HepG2 (cell line): ENCODE data around the gene ROBO2. TPM values are rescaled to one million over a fixed set of nuclear protein-coding genes. Genes with fewer than 3 reads are reported as not detected.

Experiments
- ATAC-seq: fragments of 200-7000 bp; cut with Tn5 transposase; 3 replicates; pipeline ENCODE4 v1.9.1; 2020; ENCODE audit warnings: mild to moderate bottlenecking, moderate library complexity
- BruUV-seq: library from RNA; stranded (reverse); fragments of 400-500 nt; replicated peaks from 2 replicates; lab custom pipeline; 2021; lab: Mats Ljungman, UMichigan
- CTCF ChIA-PET: fragments of 300-600 bp; formaldehyde crosslinking; extraction: SDS; loops from one replicate; lab custom pipeline; 2021; ENCODE audit warnings: low total read pairs, inconsistent platforms, low intra/inter-chr PET ratio; lab: Yijun Ruan, JAX
- POLR2A ChIA-PET: fragments of 350-600 bp; sonication (Branson Sonifier 250); formaldehyde crosslinking; loops from one replicate; lab custom pipeline; 2020; ENCODE audit warnings: antibody characterized with exemption, inconsistent platforms; lab: Yijun Ruan, JAX
- DNase-seq: peaks from one replicate; pipeline ENCODE4 v3.0.0-alpha.2; 2015; ENCODE audit warnings: low spot score
- FAIRE-seq: peaks from 3 replicates; lab custom pipeline; 2011; peaks lifted over from hg19 to GRCh38; lab: Jason Lieb, UNC
- H2AFZ ChIP-seq: one replicate; pipeline ENCODE4 v1.6.1; 2011; ENCODE audit warnings: low read length, inconsistent platforms
- H3K27ac ChIP-seq: fragments of 300-600 bp; 3 replicates; pipeline ENCODE4 v1.8.0; 2011; ENCODE audit warnings: mixed run types, mild to moderate bottlenecking, mixed read lengths, low read length, inconsistent platforms; ENCODE audit not compliant: insufficient read depth; ENCODE audit errors: extremely low read length
- H3K27me3 ChIP-seq, 2 experiments: fragments of 200-600 bp in 1 of 2; 2 replicates in 1 of 2; 3 replicates in 1 of 2; pipeline versions ENCODE4 v1.6.0 to v1.8.0; 2011; ENCODE audit warnings: low read length in 2 of 2, mild to moderate bottlenecking in 2 of 2, moderate library complexity in 2 of 2, inconsistent platforms in 1 of 2; ENCODE audit not compliant: insufficient read depth in 2 of 2, control insufficient read depth in 1 of 2
- H3K36me3 ChIP-seq, 2 experiments: fragments of 200-600 bp in 1 of 2; replicated peaks in 1 of 2; 2 replicates in 1 of 2; 3 replicates in 1 of 2; pipeline versions ENCODE4 v1.5.1 to v1.8.0; 2011; ENCODE audit warnings: low read length in 2 of 2, inconsistent platforms in 1 of 2; ENCODE audit not compliant: insufficient read depth in 2 of 2, control insufficient read depth in 1 of 2
- H3K4me1 ChIP-seq: 2 replicates; pipeline ENCODE4 v1.5.1; 2012; ENCODE audit warnings: low read length, inconsistent platforms; ENCODE audit not compliant: insufficient read depth
- H3K4me2 ChIP-seq: 2 replicates; pipeline ENCODE4 v1.6.0; 2011; ENCODE audit warnings: low read depth, low read length, inconsistent platforms
- H3K4me3 ChIP-seq, 3 experiments: fragments of 200-600 bp in 1 of 3; sonication (generic), shearing (Covaris generic) in 1 of 3; replicated peaks in 1 of 3; 2 replicates each; pipeline ENCODE4 v1.5.1; 2011 to 2016; ENCODE audit warnings: low read length in 3 of 3, inconsistent platforms in 2 of 3, low read depth in 2 of 3, mild to moderate bottlenecking in 2 of 3, control low read depth in 1 of 3, mixed read lengths in 1 of 3; ENCODE audit not compliant: insufficient read depth in 1 of 3
- H3K79me2 ChIP-seq: one replicate; pipeline ENCODE4 v1.6.1; 2011; ENCODE audit warnings: low read length, inconsistent platforms; ENCODE audit not compliant: insufficient read depth
- H3K9ac ChIP-seq: 2 replicates; pipeline ENCODE4 v1.6.0; 2011; ENCODE audit warnings: mild to moderate bottlenecking, low read depth, low read length, inconsistent platforms; ENCODE audit not compliant: insufficient read depth
- H3K9me3 ChIP-seq: 2 replicates; pipeline ENCODE4 v1.5.1; 2012; ENCODE audit warnings: mild to moderate bottlenecking, low read length
- H4K20me1 ChIP-seq: 2 replicates; pipeline ENCODE4 v1.6.0; 2011; ENCODE audit warnings: inconsistent platforms, mild to moderate bottlenecking, low read length, moderate library complexity; ENCODE audit not compliant: insufficient read depth
- CEBPZ ChIP-seq: IDR thresholded peaks from 2 replicates; pipeline ENCODE4 v1.6.1; 2012; ENCODE audit warnings: low read length, improper control_type of control experiment
- ELF4 ChIP-seq: sonication (generic); formaldehyde crosslinking; IDR thresholded peaks from 2 replicates; pipeline ENCODE4 v1.5.0; 2020; ENCODE audit warnings: missing genetic modification reagents, mild to moderate bottlenecking, moderate library complexity, borderline replicate concordance
- GLI4 ChIP-seq: sonication (generic); formaldehyde crosslinking; IDR thresholded peaks from 2 replicates; pipeline ENCODE4 v1.5.1; 2020; ENCODE audit warnings: missing genetic modification reagents, mild to moderate bottlenecking, moderate library complexity, borderline replicate concordance
- HNF4A ChIP-seq: sonication (generic); formaldehyde crosslinking; IDR thresholded peaks from 2 replicates; pipeline ENCODE4 v1.4.0; 2020; ENCODE audit warnings: missing genetic modification reagents
- KIAA2018 ChIP-seq: sonication (generic); formaldehyde crosslinking; IDR thresholded peaks from 2 replicates; pipeline ENCODE4 v1.5.0; 2020; ENCODE audit warnings: mild to moderate bottlenecking, missing genetic modification reagents, borderline replicate concordance
- ZNF317 ChIP-seq: sonication (generic); formaldehyde crosslinking; IDR thresholded peaks from 2 replicates; pipeline ENCODE4 v1.5.0; 2020; ENCODE audit warnings: mild to moderate bottlenecking, missing genetic modification reagents
- ZNF557 ChIP-seq: sonication (generic); formaldehyde crosslinking; IDR thresholded peaks from 2 replicates; pipeline ENCODE4 v1.4.0; 2020; ENCODE audit warnings: missing genetic modification reagents
- WGBS: methylation state at CpG from one replicate; pipeline ENCODE4 v1.1.6; 2017; ENCODE audit warnings: low lambda C conversion rate; 5-methylcytosine and 5-hydroxymethylcytosine counted together
- in situ Hi-C: cut with HindIII; loops from 2 replicates; pipeline ENCODE4 v1.10.0; 2017; ENCODE audit warnings: low pct_unique_long_range_greater_than_20kb; ENCODE audit not compliant: extremely low pct_ligation_motif_present
- intact Hi-C: fragments of 100-400 bp; cut with micrococcal nuclease; formaldehyde crosslinking; loops from one replicate; pipeline ENCODE4 v1.10.0; 2022; ENCODE audit not compliant: unreplicated experiment
- polyA plus RNA-seq, 8 experiments: library from polyadenylated mRNA; depleted of rRNA in 3 of 8; stranded (reverse) in 7 of 8; unstranded in 1 of 8; fragments of >200 nt; fragmentation: Illumina TruSeq in 4 of 8; extraction: Trizol in 4 of 8; gene quantifications; 2 replicates each; pipeline versions ENCODE4 v1.2.1 to v1.2.3, GENCODE V29; 2011 to 2016; ENCODE audit warnings: low read depth in 4 of 8, missing spikeins in 1 of 8, mixed read lengths in 1 of 8; ENCODE audit not compliant: insufficient read depth in 1 of 8
- total RNA-seq, 5 experiments: library from RNA; depleted of rRNA; stranded (reverse); fragments of >200 nt; fragmentation: Illumina TruSeq; extraction: Trizol; gene quantifications; 2 replicates each; pipeline ENCODE4 v1.2.3, GENCODE V29; 2016; ENCODE audit warnings: low read depth in 1 of 5

ROBO2 gene
- total and polyA plus RNA-seq, 2 of the 13 experiments (the other 11 are each of a cell fraction or from before 2014, with no cell fraction given) = not detected

- TF ChIP-seq HNF4A (CRISPR knock-in tag) (no peak), ELF4 (CRISPR knock-in tag) (no peak), GLI4 (CRISPR knock-in tag) (no peak)
- no peaks in the 10 kb centered on the region for H4K20me1 ChIP-seq
- BruUV-seq = no TSS peak
- no peak overlapping the region for H3K4me3 ChIP-seq
- H3K4me2 ChIP-seq = no peak overlapping the region
- ATAC-seq (no peak), DNase-seq (no peak), FAIRE-seq (no peak)
- H3K4me1 ChIP-seq = no peaks in the 10 kb centered on the region
- no peaks in the 10 kb centered on the region for H3K79me2 ChIP-seq
- H3K27ac ChIP-seq = no peak overlapping the region
- ChIA-PET CTCF (no interaction called here), POLR2A (no interaction called here)
- H2AFZ ChIP-seq = no peak overlapping the region
- H3K9me3 ChIP-seq = no peaks in the 10 kb centered on the region
- 24% methylated on average over 8 of the region's 8 CpGs for WGBS
- H3K9ac ChIP-seq = no peak overlapping the region
- intact Hi-C loops (no loop called here), in situ Hi-C loops (no loop called here)
- no peaks in the 10 kb centered on the region for H3K27me3 ChIP-seq
- H3K36me3 ChIP-seq = no peaks in the 10 kb centered on the region
Measured at GRCh38 chr3:77281721-77282120, 241.8 kb downstream of the ROBO2 start.

GRCh38 chr3:77283108-77283507, 243.2 kb downstream of the ROBO2 start:
- ATAC-seq (no peak), FAIRE-seq (no peak), DNase-seq (no peak)
- Histone ChIP-seq H3K79me2 (no peaks in the 10 kb centered on the region), H3K9me3 (no peaks in the 10 kb centered on the region), H2AFZ (no peak overlapping the region), H3K4me1 (no peaks in the 10 kb centered on the region), H3K27me3 (no peaks in the 10 kb centered on the region), H3K4me2 (no peak overlapping the region), H3K27ac (no peak overlapping the region), H3K4me3 (no peak overlapping the region), H3K9ac (no peak overlapping the region), H4K20me1 (no peaks in the 10 kb centered on the region), H3K36me3 (no peaks in the 10 kb centered on the region)
- no TSS peak for BruUV-seq
- intact Hi-C loops = no loop called here
- 25% methylated on average over 4 of the region's 4 CpGs for WGBS
- in situ Hi-C loops = no loop called here
- CTCF ChIA-PET = no interaction called here
- POLR2A ChIA-PET = no interaction called here
- TF ChIP-seq CEBPZ (no peak), HNF4A (CRISPR knock-in tag) (no peak), ZNF317 (CRISPR knock-in tag) (no peak), KIAA2018 (CRISPR knock-in tag) (no peak), ZNF557 (CRISPR knock-in tag) (no peak)
